Activated CD8-positive, alpha-beta T cell treated with anti-CD3 and anti-CD28 coated beads, Interleukin-2, amount 10 ng/mL, durations not matched to agents 7 days and 5 days (primary cell): ENCODE measurements around the gene LY9. TPM values are rescaled to one million over a fixed set of nuclear protein-coding genes. Genes with fewer than 3 reads are reported as not detected.

Experiments
- ATAC-seq: fragments of 150-1000 bp; cut with Tn5 transposase; one replicate; pipeline ENCODE4 v1.10.0; 2021; ENCODE audit warnings: moderate library complexity
- CTCF ChIA-PET: fragments of 350-600 bp; sonication (Branson Sonifier 250); formaldehyde crosslinking; loops from one replicate; lab custom pipeline; 2021; ENCODE audit warnings: antibody characterized with exemption; lab: Charles Lee
- POLR2A ChIA-PET: fragments of 350-600 bp; sonication (Branson Sonifier 250); formaldehyde crosslinking; loops from one replicate; lab custom pipeline; 2021; ENCODE audit warnings: antibody characterized with exemption; lab: Charles Lee
- DNase-seq: peaks from one replicate; pipeline ENCODE4 v3.0.0-alpha.2; 2020
- H3K27ac Mint-ChIP-seq: one replicate; pipeline ENCODE4 v1.8.0; 2021; ENCODE audit warnings: mild to moderate bottlenecking, mixed read lengths
- H3K27me3 Mint-ChIP-seq: one replicate; pipeline ENCODE4 v1.8.0; 2021; ENCODE audit warnings: low read depth, mixed read lengths
- H3K36me3 Mint-ChIP-seq: one replicate; pipeline ENCODE4 v1.8.0; 2021; ENCODE audit warnings: low read depth, mixed read lengths
- H3K4me1 Mint-ChIP-seq: one replicate; pipeline ENCODE4 v1.8.0; 2021; ENCODE audit warnings: low read depth, mixed read lengths
- H3K4me3 Mint-ChIP-seq: one replicate; pipeline ENCODE4 v1.8.0; 2021; ENCODE audit warnings: mild to moderate bottlenecking, mixed read lengths
- H3K9me3 Mint-ChIP-seq: one replicate; pipeline ENCODE4 v1.8.0; 2022; ENCODE audit warnings: mixed read lengths; ENCODE audit not compliant: insufficient read depth
- total RNA-seq, 2 experiments: library from RNA; stranded (reverse); gene quantifications; one replicate each; pipeline ENCODE4 v1.2.3, GENCODE V29; 2021

LY9 gene
- total RNA-seq, 2 experiments from 2014 or later = 24.7 to 24.9 TPM

- Mint-ChIP-seq H3K4me1 (peaks cover 49% of the 10 kb centered on the region), H3K27ac (no peak overlapping the region), H3K36me3 (peaks cover 2% of the 10 kb centered on the region), H3K9me3 (no peaks in the 10 kb centered on the region), H3K4me3 (no peak overlapping the region), H3K27me3 (no peaks in the 10 kb centered on the region)
- CTCF ChIA-PET = interaction anchor here (0.9 to 10.7 kb wide), 13 partner anchors 22 to 180 kb away, joined by 3 to 226 read pairs (median 5); partner anchors contain the start of genes ITLN2, LY9 and SLAMF7
- ATAC-seq (no peak), DNase-seq (peak; percentile 9)
- POLR2A ChIA-PET = no interaction called here
Measured at GRCh38 chr1:160773093-160773492, 22.9 kb upstream of the LY9 start.

GRCh38 chr1:160774886-160775719, 20.9 kb upstream of the LY9 start:
- Mint-ChIP-seq H3K9me3 (no peaks in the 10 kb centered on the region), H3K27ac (peak overlapping the region; percentile 63), H3K4me1 (peaks cover 40% of the 10 kb centered on the region), H3K27me3 (no peaks in the 10 kb centered on the region), H3K36me3 (peaks cover 2% of the 10 kb centered on the region), H3K4me3 (no peak overlapping the region)
- POLR2A ChIA-PET = interaction anchor here (1.1 to 1.8 kb wide), 2 partner anchors 21 to 62 kb away, joined by 3 to 5 read pairs; partner anchors contain the start of gene LY9
- ATAC-seq (peak; percentile 33), DNase-seq (peak; percentile 26)
- CTCF ChIA-PET = interaction anchor here (0.6 to 10.7 kb wide), 25 partner anchors 19 to 257 kb away, joined by 3 to 226 read pairs (median 7); partner anchors contain the start of genes ITLN2 and LY9

- H3K9me3 Mint-ChIP-seq = no peaks in the 10 kb centered on the region
- CTCF ChIA-PET = interaction anchor here (1.0 to 10.7 kb wide), 29 partner anchors 8 to 214 kb away, joined by 3 to 226 read pairs (median 7); partner anchors contain the start of genes ITLN2 and LY9
- H3K27ac Mint-ChIP-seq = peak overlapping the region; percentile 10
- no peaks in the 10 kb centered on the region for H3K27me3 Mint-ChIP-seq
- POLR2A ChIA-PET = interaction anchor here (1.5 to 1.8 kb wide), 2 partner anchors 20 to 61 kb away, joined by 4 to 5 read pairs; partner anchors contain the start of gene LY9
- peaks cover 2% of the 10 kb centered on the region for H3K36me3 Mint-ChIP-seq
- peak; percentile 18 for DNase-seq
- no peak for ATAC-seq
- peaks cover 33% of the 10 kb centered on the region for H3K4me1 Mint-ChIP-seq
- no peak overlapping the region for H3K4me3 Mint-ChIP-seq
Measured at GRCh38 chr1:160776178-160776577, 19.8 kb upstream of the LY9 start.

DNA sequence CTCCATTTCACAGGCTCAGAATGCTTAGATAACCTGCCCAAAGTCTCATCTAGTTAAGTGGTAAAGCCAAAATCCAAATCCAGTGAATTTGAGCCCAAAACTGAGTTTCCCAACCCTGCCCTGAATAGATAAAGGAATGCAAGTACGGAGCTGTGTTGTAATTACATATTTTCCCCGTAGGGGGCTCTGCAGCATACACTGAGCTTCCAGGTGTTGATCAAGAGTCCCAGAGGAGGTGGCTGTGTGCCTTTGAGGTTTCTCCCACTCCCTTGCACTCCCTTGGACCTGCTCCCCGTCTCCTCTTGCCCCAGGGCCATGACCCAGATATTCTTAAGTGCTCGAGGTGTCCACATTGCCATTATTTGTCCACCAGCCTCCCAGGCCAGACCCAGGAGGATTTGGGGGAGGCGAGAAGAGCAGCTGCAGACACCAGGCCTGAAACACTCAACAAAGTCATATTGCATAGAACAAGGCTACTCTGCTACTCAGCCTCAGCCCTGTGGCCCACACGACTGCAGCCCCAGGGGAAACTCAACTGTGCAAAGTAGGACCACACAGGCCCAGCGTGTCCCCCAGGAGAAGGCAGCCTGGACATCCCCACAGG, 18.4 kb upstream of the LY9 start:
- DNase-seq = peak; percentile 66
- ChIA-PET POLR2A (interaction anchor here (0.6 to 1.5 kb wide), 3 partner anchors 19 to 215 kb away, joined by 3 to 4 read pairs (median 4); partner anchors contain the start of gene LY9), CTCF (interaction anchor here (0.6 to 10.7 kb wide), 39 partner anchors 9 to 320 kb away, joined by 3 to 226 read pairs (median 6); partner anchors contain the start of genes CD48, ITLN2, KLHDC9 and LY9)
- H3K27ac Mint-ChIP-seq = peak overlapping the region; percentile 26
- no peaks in the 10 kb centered on the region for H3K9me3 Mint-ChIP-seq
- no peak overlapping the region for H3K4me3 Mint-ChIP-seq
- no peaks in the 10 kb centered on the region for H3K27me3 Mint-ChIP-seq
- peak; percentile 76 for ATAC-seq
- no peaks in the 10 kb centered on the region for H3K36me3 Mint-ChIP-seq
- H3K4me1 Mint-ChIP-seq = peaks cover 40% of the 10 kb centered on the region

DNA sequence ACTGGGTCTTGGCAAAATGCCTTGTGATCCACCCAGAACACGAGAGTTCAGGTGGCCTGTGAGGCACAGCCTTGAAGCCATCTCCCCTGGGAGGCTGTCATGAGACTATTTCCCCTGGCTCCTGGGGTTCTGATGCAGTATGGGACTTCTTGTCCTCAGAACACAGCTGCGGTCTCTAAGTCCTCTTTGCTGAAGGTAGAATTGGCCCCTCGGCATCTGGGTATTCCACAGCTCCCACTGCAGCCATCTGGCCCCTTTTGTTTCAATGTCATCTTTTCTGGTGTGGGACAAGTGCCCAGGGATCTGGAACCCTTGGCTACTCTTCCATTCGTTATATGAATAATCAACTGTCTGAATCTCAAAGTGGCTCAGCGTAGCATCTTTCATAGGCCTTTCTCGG, 17.0 kb upstream of the LY9 start:
- Mint-ChIP-seq H3K9me3 (no peaks in the 10 kb centered on the region), H3K27me3 (no peaks in the 10 kb centered on the region), H3K4me1 (peaks cover 44% of the 10 kb centered on the region), H3K4me3 (no peak overlapping the region), H3K36me3 (no peaks in the 10 kb centered on the region), H3K27ac (no peak overlapping the region)
- ChIA-PET POLR2A (no interaction called here), CTCF (interaction anchor here (1.0 to 10.7 kb wide), 9 partner anchors 11 to 174 kb away, joined by 3 to 226 read pairs (median 14); partner anchors contain the start of genes ITLN2 and LY9)
- no peak for ATAC-seq
- DNase-seq = peak; percentile 16

DNA sequence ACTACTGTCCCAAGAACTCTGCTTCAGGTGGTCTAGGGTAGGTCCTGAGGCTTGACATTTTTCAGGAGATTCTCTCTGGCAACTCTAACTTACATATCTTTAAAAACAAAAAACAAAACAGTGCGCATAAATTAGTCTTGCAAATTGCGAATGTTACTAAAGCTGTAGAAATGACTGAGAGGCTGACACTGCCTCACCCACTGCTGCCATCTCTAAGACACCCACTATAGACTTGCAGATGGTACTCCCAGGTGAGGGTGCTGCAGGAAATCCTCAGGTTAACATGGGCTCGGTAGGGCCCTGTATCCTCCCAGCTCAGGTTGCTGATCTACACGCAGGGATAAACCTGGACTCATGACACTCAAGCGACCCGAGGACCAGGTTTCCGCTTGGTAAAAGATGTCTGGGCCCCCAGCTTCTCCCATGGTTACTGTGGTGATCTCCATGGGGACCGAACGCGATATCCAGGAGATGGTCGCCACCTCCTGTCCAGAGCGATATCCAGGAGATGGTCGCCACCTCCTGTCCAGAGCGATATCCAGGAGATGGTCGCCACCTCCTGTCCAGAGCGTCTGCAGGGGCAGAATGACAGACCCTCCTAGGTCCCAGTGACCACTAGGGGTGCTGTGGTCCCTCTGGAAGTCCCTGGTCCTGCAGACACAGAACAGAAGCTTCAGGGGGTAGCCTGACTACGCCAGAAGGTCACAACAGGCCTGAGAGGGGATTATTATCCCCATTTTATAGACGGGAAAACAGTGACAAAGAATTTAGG, 16.2 kb upstream of the LY9 start:
- no peak for ATAC-seq
- H3K27me3 Mint-ChIP-seq = peaks cover 2% of the 10 kb centered on the region

DNA sequence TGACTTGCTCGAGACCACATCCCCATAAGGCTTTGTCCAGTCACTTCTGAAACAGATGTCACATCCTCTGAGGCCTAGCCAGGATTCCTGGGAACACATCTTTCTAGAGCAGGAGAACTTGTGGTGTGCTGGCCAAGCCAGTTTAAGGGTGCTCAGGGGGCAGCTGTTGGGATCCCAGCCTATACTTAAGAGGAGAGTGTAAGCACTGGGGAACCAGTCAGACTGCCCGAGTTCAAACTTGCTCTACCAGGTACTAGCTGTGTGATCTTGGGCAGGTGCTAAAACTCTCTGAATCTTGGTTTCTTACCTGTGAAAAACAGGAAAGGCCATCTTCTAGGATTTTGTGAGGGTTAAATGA, 15.6 kb upstream of the LY9 start:
- ChIA-PET CTCF (interaction anchor here (0.7 to 10.7 kb wide), 21 partner anchors 11 to 241 kb away, joined by 3 to 226 read pairs (median 5); partner anchors contain the start of genes CD244, ITLN2, LY9 and SLAMF7), POLR2A (no interaction called here)
- peak; percentile 18 for DNase-seq
- no peaks in the 10 kb centered on the region for H3K9me3 Mint-ChIP-seq
- peaks cover 6% of the 10 kb centered on the region for H3K27me3 Mint-ChIP-seq
- no peaks in the 10 kb centered on the region for H3K36me3 Mint-ChIP-seq
- ATAC-seq = no peak
- peaks cover 31% of the 10 kb centered on the region for H3K4me1 Mint-ChIP-seq
- no peak overlapping the region for H3K4me3 Mint-ChIP-seq
- no peak overlapping the region for H3K27ac Mint-ChIP-seq

More for the DNA sequence above, 16.2 kb upstream of the LY9 start:
- no peak overlapping the region for H3K4me3 Mint-ChIP-seq
- no peak overlapping the region for H3K27ac Mint-ChIP-seq
- H3K36me3 Mint-ChIP-seq = no peaks in the 10 kb centered on the region
- ChIA-PET CTCF (interaction anchor here (0.7 to 10.7 kb wide), 28 partner anchors 10 to 241 kb away, joined by 3 to 226 read pairs (median 4); partner anchors contain the start of genes CD244, ITLN2, LY9 and SLAMF7), POLR2A (no interaction called here)
- no peaks in the 10 kb centered on the region for H3K9me3 Mint-ChIP-seq
- peak; percentile 60 for DNase-seq
- H3K4me1 Mint-ChIP-seq = peaks cover 37% of the 10 kb centered on the region

DNA sequence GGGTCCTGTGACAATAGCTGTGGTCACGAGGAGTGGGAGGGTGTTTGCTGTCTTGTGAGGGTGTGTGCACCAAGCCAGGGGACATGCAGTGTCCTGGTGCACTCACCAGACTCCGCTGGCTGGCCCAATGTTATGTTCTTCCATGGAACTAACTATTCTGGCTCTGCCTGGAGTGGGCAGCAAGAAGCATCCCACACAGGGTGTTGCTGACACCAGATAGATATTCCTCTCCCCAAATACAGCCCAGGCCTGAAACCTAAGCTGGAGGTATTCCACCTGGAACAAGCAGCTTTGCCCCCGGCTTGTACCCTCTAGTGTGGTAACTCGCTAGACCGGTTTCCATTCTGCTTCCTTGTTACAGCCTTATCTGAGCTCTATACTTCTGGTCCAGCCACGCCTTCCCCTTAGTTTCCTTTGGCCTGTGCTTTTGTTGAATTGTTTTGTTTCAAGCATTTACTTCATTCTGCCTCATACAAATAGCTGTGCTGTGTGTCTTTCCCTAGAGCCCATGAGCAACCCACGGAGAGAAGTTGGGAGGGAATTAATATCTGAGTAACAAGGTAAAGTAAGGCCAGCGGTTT, 14.7 kb upstream of the LY9 start:
- no peak for ATAC-seq
- H3K36me3 Mint-ChIP-seq = no peaks in the 10 kb centered on the region
- H3K9me3 Mint-ChIP-seq = no peaks in the 10 kb centered on the region
- peaks cover 23% of the 10 kb centered on the region for H3K4me1 Mint-ChIP-seq
- peaks cover 6% of the 10 kb centered on the region for H3K27me3 Mint-ChIP-seq
- ChIA-PET CTCF (interaction anchor here (1.0 to 10.7 kb wide), 14 partner anchors 12 to 171 kb away, joined by 3 to 226 read pairs (median 10); partner anchors contain the start of genes ITLN2 and LY9), POLR2A (interaction anchor here (1.2 kb wide), 1 partner anchor 52 kb away, joined by 3 read pairs; no protein-coding TSS in a partner anchor)
- peak; percentile 18 for DNase-seq
- no peak overlapping the region for H3K27ac Mint-ChIP-seq
- no peak overlapping the region for H3K4me3 Mint-ChIP-seq

DNA sequence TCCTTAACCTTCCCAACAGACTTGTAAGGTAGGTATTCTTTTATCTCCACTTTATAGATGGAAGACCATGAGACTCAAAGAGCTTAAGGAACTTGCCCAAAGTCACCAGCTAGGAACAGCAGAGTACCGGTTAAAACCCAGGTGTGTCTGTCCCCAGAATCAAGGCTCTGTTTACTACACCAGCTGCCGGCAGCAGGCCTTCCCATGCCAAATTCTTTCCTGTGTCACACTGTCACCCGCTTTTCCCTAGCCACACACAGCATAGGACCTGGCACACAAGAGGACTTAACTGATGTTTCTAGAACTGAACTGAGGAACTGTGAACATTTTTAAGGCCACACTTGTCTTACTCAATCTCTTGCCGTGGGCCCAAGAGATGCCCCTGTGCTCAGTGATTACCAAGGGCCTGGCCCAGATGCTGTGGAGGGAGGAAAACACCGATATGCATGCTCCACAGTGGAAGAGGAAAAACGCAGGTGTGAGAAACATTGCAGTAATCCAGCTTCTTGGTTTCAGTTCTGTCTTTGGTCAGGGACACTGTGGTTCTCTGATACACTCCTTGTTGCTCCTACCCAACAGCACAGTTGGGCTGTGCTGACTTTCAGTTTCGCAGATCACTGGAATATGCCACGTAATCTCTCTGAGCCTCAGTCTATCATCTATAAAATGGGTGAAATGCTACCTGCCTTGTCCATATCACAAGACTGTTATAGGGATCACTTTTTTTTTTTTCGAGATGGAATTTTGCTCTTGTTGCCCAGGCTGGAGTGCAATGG, 13.9 kb upstream of the LY9 start:
- peaks cover 6% of the 10 kb centered on the region for H3K27me3 Mint-ChIP-seq
- peak; percentile 39 for DNase-seq
- peak; percentile 51 for ATAC-seq
- POLR2A ChIA-PET = interaction anchor here (0.6 to 1.2 kb wide), 2 partner anchors 13 to 51 kb away, joined by 3 read pairs; no protein-coding TSS in a partner anchor
- peaks cover 21% of the 10 kb centered on the region for H3K4me1 Mint-ChIP-seq
- H3K27ac Mint-ChIP-seq = peak overlapping the region; percentile 33
- CTCF ChIA-PET = interaction anchor here (0.6 to 10.7 kb wide), 14 partner anchors 13 to 681 kb away, joined by 3 to 226 read pairs (median 10); partner anchors contain the start of genes ITLN2 and LY9
- no peaks in the 10 kb centered on the region for H3K9me3 Mint-ChIP-seq
- no peak overlapping the region for H3K4me3 Mint-ChIP-seq
- no peaks in the 10 kb centered on the region for H3K36me3 Mint-ChIP-seq
